Spleen (tissue), 11 donors: Measurements from ENCODE around the gene AQP1. TPM values are rescaled to one million over a fixed set of nuclear protein-coding genes. Genes with fewer than 3 reads are reported as not detected.
A peak's percentile ranks its signal among the peaks of the same experiment; 100 is the strongest.

ENCODE experiments used
- DNase-seq: peaks from one replicate; pipeline ENCODE4 v3.0.0-alpha.2; 2020
- H3K27ac ChIP-seq, 8 donors: fragments of 200-600 bp; sonication (generic) in 7 of 8; 1 replicate in 4 of 8; 2 replicates in 4 of 8; pipeline versions ENCODE4 v1.5.0 to v1.8.0; 2016 to 2021; ENCODE audit warnings: inconsistent platforms in 4 of 8, mild to moderate bottlenecking in 4 of 8, moderate library complexity in 1 of 8
- H3K27me3 ChIP-seq, 7 donors: fragments of 200-600 bp; sonication (generic) in 6 of 7; replicated peaks in 1 of 7; 1 replicate in 4 of 7; 2 replicates in 3 of 7; pipeline versions ENCODE4 v1.5.0 to v1.8.0; 2016 to 2021; ENCODE audit warnings: inconsistent platforms in 3 of 7, mild to moderate bottlenecking in 1 of 7
- H3K36me3 ChIP-seq, 6 donors: fragments of 200-600 bp; sonication (generic) in 5 of 6; 1 replicate in 4 of 6; 2 replicates in 2 of 6; pipeline versions ENCODE4 v1.5.0 to v1.8.0; 2016 to 2021; ENCODE audit warnings: inconsistent platforms in 2 of 6
- H3K4me1 ChIP-seq, 6 donors: fragments of 200-600 bp; sonication (generic) in 5 of 6; 1 replicate in 3 of 6; 2 replicates in 3 of 6; pipeline versions ENCODE4 v1.5.0 to v1.8.0; 2016 to 2021; ENCODE audit warnings: inconsistent platforms in 3 of 6
- H3K4me3 ChIP-seq, 8 donors: fragments of 200-600 bp; sonication (generic) in 7 of 8; 1 replicate in 4 of 8; 2 replicates in 4 of 8; pipeline versions ENCODE4 v1.5.0 to v1.8.0; 2016 to 2021; ENCODE audit warnings: inconsistent platforms in 4 of 8, mild to moderate bottlenecking in 4 of 8, moderate library complexity in 2 of 8
- H3K9me3 ChIP-seq, 8 donors: fragments of 200-600 bp; sonication (generic) in 7 of 8; 1 replicate in 4 of 8; 2 replicates in 4 of 8; pipeline versions ENCODE4 v1.5.0 to v1.8.0; 2016 to 2021; ENCODE audit warnings: inconsistent platforms in 4 of 8
- CTCF ChIP-seq, 11 experiments: fragments of 200-600 bp in 7 of 11; fragments of 450-650 bp in 4 of 11; sonication (generic) in 4 of 11; IDR thresholded peaks in 8 of 11; conservative IDR thresholded peaks in 3 of 11; 1 replicate in 7 of 11; 2 replicates in 4 of 11; pipeline versions ENCODE4 v1.4.0 to v1.8.0; 2016 to 2021; ENCODE audit warnings: antibody characterized with exemption in 11 of 11, inconsistent platforms in 4 of 11, mild to moderate bottlenecking in 1 of 11
- POLR2A ChIP-seq, 3 donors: fragments of 450-650 bp; IDR thresholded peaks; one replicate each; pipeline ENCODE4 v1.5.1; 2017; ENCODE audit warnings: antibody characterized with exemption in 3 of 3, mild to moderate bottlenecking in 1 of 3
- POLR2AphosphoS5 ChIP-seq, 3 donors: sonication (generic); formaldehyde crosslinking; IDR thresholded peaks; one replicate each; pipeline ENCODE4 v1.5.1; 2017; ENCODE audit warnings: antibody characterized with exemption in 3 of 3
- WGBS, 5 donors: extraction: QIAGEN DNeasy Blood & Tissue Kit in 3 of 5; methylation state at CpG; one replicate each; pipeline versions ENCODE4 v1.1.5 to v1.1.7; 2013 to 2018; 5-methylcytosine and 5-hydroxymethylcytosine counted together
- intact Hi-C: fragments of 100-400 bp; cut with DNase I; formaldehyde crosslinking; loops from one replicate; pipeline ENCODE4 v1.15.0; 2023; ENCODE audit warnings: low total_unique reads
- polyA plus RNA-seq, 3 donors: library from polyadenylated mRNA; stranded (reverse); fragments of 200-250 nt; gene quantifications; one replicate each; pipeline ENCODE4 v1.2.1, GENCODE V29; 2013
- total RNA-seq, 7 donors: library from RNA; depleted of rRNA in 3 of 7; stranded (reverse); fragments of >200 nt in 3 of 7; fragmentation: NEBNext Ultra II Directional in 4 of 7; extraction: Animal tissue kit (Norgen Biotek cat#: 25700) in 4 of 7; gene quantifications; one replicate each; pipeline versions ENCODE4 v1.1.0 to v1.2.1, GENCODE V29; 2016 to 2021
- donor health status: healthy with polysubstance abuse.
- donor health status: DM: no; HTN: no; CAD: no; lungs with moderate emphysema.
- donor health status: DM: no; HTN: no; CAD: no.
- donor health status: Bipolar disorder and iron deficiency.
- donor health status: healthy.
- donor health status: DM: no; HTN: no; CAD: no.
- donor health status: DM: yes; HTN: yes; CAD: no.

AQP1 gene
- total and polyA plus RNA-seq, 10 donors, result 4.4 to 34.3 (median 22.9) TPM

- peaks cover 0 to 52% (median 27%) of the 10 kb centered on the region in 6 donors for H3K4me1 ChIP-seq
- no peak overlapping the region for H3K27ac ChIP-seq
- H3K4me3 ChIP-seq, result no peak overlapping the region
- TF ChIP-seq POLR2AphosphoS5 (IDR thresholded peaks at IDR 0.05), result no peak
- TF ChIP-seq POLR2A (IDR thresholded peaks at IDR 0.05), result no peak
- no peak for TF ChIP-seq CTCF (IDR thresholded peaks at IDR 0.05 in 8 of 11, conservative IDR thresholded peaks at IDR 0.05 in 3 of 11)
- H3K27me3 ChIP-seq, result peaks cover 0 to 18% (median 0%) of the 10 kb centered on the region in 7 donors
- DNase-seq, result no peak
- H3K9me3 ChIP-seq, result peaks cover 0 to 7% (median 1%) of the 10 kb centered on the region in 8 donors
- no peaks in the 10 kb centered on the region for H3K36me3 ChIP-seq
- WGBS, 5 donors, result 85 to 93% (median 89%) methylated on average over 9 of the region's 9 CpGs
- intact Hi-C loops, result no loop called here
Observed at GRCh38 chr7:30896036-30896435, 15.6 kb upstream of the AQP1 start.

- no peak for DNase-seq
- intact Hi-C loops, result no loop called here
- WGBS, 5 donors, result 48 to 66% (median 59%) methylated on average over 13 of the region's 13 CpGs
- Histone ChIP-seq H3K36me3 (no peaks in the 10 kb centered on the region), H3K4me1 (peaks cover 0 to 52% (median 27%) of the 10 kb centered on the region in 6 donors), H3K9me3 (no peaks in the 10 kb centered on the region), H3K4me3 (no peak overlapping the region), H3K27me3 (peaks cover 0 to 18% (median 0%) of the 10 kb centered on the region in 7 donors), H3K27ac (no peak overlapping the region)
- no peak for TF ChIP-seq POLR2A (IDR thresholded peaks at IDR 0.05)
- TF ChIP-seq CTCF (IDR thresholded peaks at IDR 0.05 in 8 of 11, conservative IDR thresholded peaks at IDR 0.05 in 3 of 11), result no peak
- peak in 1 of 3 donors; percentile 48 for TF ChIP-seq POLR2AphosphoS5 (IDR thresholded peaks at IDR 0.05)
Observed at GRCh38 chr7:30896783-30897637, 14.6 kb upstream of the AQP1 start.

- peaks cover 0 to 18% (median 0%) of the 10 kb centered on the region in 7 donors for H3K27me3 ChIP-seq
- no peaks in the 10 kb centered on the region for H3K36me3 ChIP-seq
- TF ChIP-seq POLR2AphosphoS5 (IDR thresholded peaks at IDR 0.05) (no peak), CTCF (IDR thresholded peaks at IDR 0.05 in 8 of 11, conservative IDR thresholded peaks at IDR 0.05 in 3 of 11) (no peak), POLR2A (IDR thresholded peaks at IDR 0.05) (no peak)
- no peak for DNase-seq
- no peak overlapping the region for H3K4me3 ChIP-seq
- no peak overlapping the region for H3K27ac ChIP-seq
- WGBS, 5 donors, result 63 to 89% (median 75%) methylated on average over 2 of the region's 2 CpGs
- peaks cover 0 to 50% (median 27%) of the 10 kb centered on the region in 6 donors for H3K4me1 ChIP-seq
- intact Hi-C loops, result no loop called here
- H3K9me3 ChIP-seq, result no peaks in the 10 kb centered on the region
Observed at GRCh38 chr7:30897770-30898169, 13.9 kb upstream of the AQP1 start.

GRCh38 chr7:30898411-30898810 lies 13.2 kb upstream of the AQP1 start:
- Histone ChIP-seq H3K4me1 (peaks cover 0 to 44% (median 20%) of the 10 kb centered on the region in 6 donors), H3K4me3 (no peak overlapping the region), H3K36me3 (no peaks in the 10 kb centered on the region), H3K27me3 (peaks cover 0 to 18% (median 0%) of the 10 kb centered on the region in 7 donors), H3K9me3 (no peaks in the 10 kb centered on the region), H3K27ac (no peak overlapping the region)
- WGBS, 5 donors, result 60 to 73% (median 64%) methylated on average over 8 to 12 of the region's 12 CpGs
- intact Hi-C loops, result no loop called here
- no peak for DNase-seq
- TF ChIP-seq POLR2AphosphoS5 (IDR thresholded peaks at IDR 0.05), result peak; percentile 30 to 79 (median 36)
- no peak for TF ChIP-seq CTCF (IDR thresholded peaks at IDR 0.05 in 8 of 11, conservative IDR thresholded peaks at IDR 0.05 in 3 of 11)
